Esophagus (tissue), 2 donors: Measurements from ENCODE around the gene PGAP3. TPM values are rescaled to one million over a fixed set of nuclear protein-coding genes. Genes with fewer than 3 reads are reported as not detected.
A peak's percentile ranks its signal among the peaks of the same experiment; 100 is the strongest.

Experiments
- H3K27ac ChIP-seq, 2 donors: one replicate each; pipeline ENCODE4 v1.5.1; 2013; ENCODE audit warnings: low read depth in 2 of 2, mild to moderate bottlenecking in 2 of 2, inconsistent platforms in 1 of 2, low read length in 1 of 2, moderate library complexity in 1 of 2
- H3K27me3 ChIP-seq, 2 donors: one replicate each; pipeline ENCODE4 v1.6.1; 2013; ENCODE audit warnings: low read length in 2 of 2, control low read depth in 1 of 2, mild to moderate bottlenecking in 1 of 2; ENCODE audit not compliant: insufficient read depth in 2 of 2, control insufficient read depth in 1 of 2
- H3K36me3 ChIP-seq, 2 donors: one replicate each; pipeline ENCODE4 v1.6.1; 2013; ENCODE audit warnings: low read length in 1 of 2; ENCODE audit not compliant: control insufficient read depth in 2 of 2, insufficient read depth in 2 of 2
- H3K4me1 ChIP-seq, 2 donors: one replicate each; pipeline ENCODE4 v1.6.1; 2013; ENCODE audit warnings: low read length in 1 of 2; ENCODE audit not compliant: control insufficient read depth in 2 of 2, insufficient read depth in 2 of 2
- H3K4me3 ChIP-seq, 2 donors: one replicate each; pipeline ENCODE4 v1.5.1; 2013; ENCODE audit warnings: low read length in 2 of 2, mild to moderate bottlenecking in 2 of 2, low read depth in 1 of 2, moderate library complexity in 1 of 2
- H3K9me3 ChIP-seq, 2 donors: one replicate each; pipeline ENCODE4 v1.6.1; 2013; ENCODE audit warnings: mild to moderate bottlenecking in 2 of 2, low read depth in 1 of 2, low read length in 1 of 2, moderate library complexity in 1 of 2; ENCODE audit not compliant: control insufficient read depth in 2 of 2, insufficient read depth in 1 of 2
- WGBS, 2 donors: extraction: QIAGEN DNeasy Blood & Tissue Kit; methylation state at CpG; one replicate each; pipeline ENCODE4 v1.1.7; 2013; 5-methylcytosine and 5-hydroxymethylcytosine counted together
- polyA plus RNA-seq, 2 donors: library from polyadenylated mRNA; stranded (reverse); fragments of 200-250 nt; gene quantifications; one replicate each; pipeline ENCODE4 v1.2.3, GENCODE V29; 2013
- donor health status: healthy with polysubstance abuse.
- donor health status: Bipolar disorder and iron deficiency.

The PGAP3 gene
- polyA plus RNA-seq, 2 donors, result 28.8 to 40.0 TPM

- no peaks in the 10 kb centered on the region for H3K27me3 ChIP-seq
- 34 to 40% methylated on average over 4 to 5 of the region's 5 CpGs for WGBS, 2 donors
- H3K27ac ChIP-seq, result no peak overlapping the region
Observed at GRCh38 chr17:39625198-39625785, 62.6 kb downstream of the PGAP3 start.

GRCh38 chr17:39624313-39624712 lies 63.5 kb downstream of the PGAP3 start:
- H3K9me3 ChIP-seq, result peaks cover 0 to 2% of the 10 kb centered on the region in 2 donors
- H3K27ac ChIP-seq, result no peak overlapping the region
- no peak overlapping the region for H3K4me3 ChIP-seq
- H3K4me1 ChIP-seq, result peaks cover 6 to 18% of the 10 kb centered on the region in 2 donors
- WGBS, 2 donors, result 73 to 77% methylated on average over 8 of the region's 8 CpGs
- no peaks in the 10 kb centered on the region for H3K36me3 ChIP-seq
- no peaks in the 10 kb centered on the region for H3K27me3 ChIP-seq

More at GRCh38 chr17:39625198-39625785, 62.6 kb downstream of the PGAP3 start:
- peaks cover 6 to 18% of the 10 kb centered on the region in 2 donors for H3K4me1 ChIP-seq
- no peaks in the 10 kb centered on the region for H3K9me3 ChIP-seq
- no peak overlapping the region for H3K4me3 ChIP-seq
- H3K36me3 ChIP-seq, result no peaks in the 10 kb centered on the region

GRCh38 chr17:39623356-39623950 lies 64.4 kb downstream of the PGAP3 start:
- no peaks in the 10 kb centered on the region for H3K27me3 ChIP-seq
- H3K4me1 ChIP-seq, result peaks cover 6 to 18% of the 10 kb centered on the region in 2 donors
- H3K36me3 ChIP-seq, result no peaks in the 10 kb centered on the region
- H3K4me3 ChIP-seq, result no peak overlapping the region
- no peak overlapping the region for H3K27ac ChIP-seq
- 2 to 3% methylated on average over 14 to 16 of the region's 16 CpGs for WGBS, 2 donors
- peaks cover 0 to 2% of the 10 kb centered on the region in 2 donors for H3K9me3 ChIP-seq

- Histone ChIP-seq H3K27ac (peak overlapping the region in 1 of 2 donors; percentile 26), H3K36me3 (no peaks in the 10 kb centered on the region), H3K9me3 (peaks cover 0 to 2% of the 10 kb centered on the region in 2 donors), H3K27me3 (no peaks in the 10 kb centered on the region), H3K4me3 (no peak overlapping the region), H3K4me1 (peaks cover 6 to 18% of the 10 kb centered on the region in 2 donors)
- WGBS, 2 donors, result 48 to 59% methylated on average over 16 of the region's 16 CpGs
Observed at GRCh38 chr17:39622380-39623006, 65.4 kb downstream of the PGAP3 start.

GRCh38 chr17:39621523-39622379 lies 66.1 kb downstream of the PGAP3 start:
- no peaks in the 10 kb centered on the region for H3K36me3 ChIP-seq
- WGBS, 2 donors, result 9 to 10% methylated on average over 26 of the region's 26 CpGs
- H3K9me3 ChIP-seq, result peaks cover 0 to 2% of the 10 kb centered on the region in 2 donors
- no peak overlapping the region for H3K4me3 ChIP-seq
- no peaks in the 10 kb centered on the region for H3K27me3 ChIP-seq
- H3K27ac ChIP-seq, result peak overlapping the region in 1 of 2 donors; percentile 26
- peaks cover 2 to 18% of the 10 kb centered on the region in 2 donors for H3K4me1 ChIP-seq

Other genes with a start within 250 kb of the PGAP3 start
- gene MED1, start 236.8 kb downstream of the PGAP3 start, polyA plus RNA-seq, result 1 to 10 TPM; 5.0 to 6.8 TPM
- 10 to 100 TPM in 1 of 2 donors, 1 to 10 TPM in 1; 9.4 to 12.9 TPM for gene CDK12, start 226.6 kb downstream of the PGAP3 start, polyA plus RNA-seq
- gene NEUROD2, start 80.1 kb downstream of the PGAP3 start, polyA plus RNA-seq, result under 1 TPM in 1 of 2 donors, not detected in 1; 0.02 TPM
- gene PPP1R1B, start 61.1 kb downstream of the PGAP3 start, polyA plus RNA-seq, result 1 to 10 TPM in 1 of 2 donors, under 1 TPM in 1; 0.43 to 1.2 TPM
- gene STARD3, start 50.9 kb downstream of the PGAP3 start, polyA plus RNA-seq, result 10 to 100 TPM; 44.6 to 44.9 TPM
- gene TCAP, start 22.7 kb downstream of the PGAP3 start, polyA plus RNA-seq, result under 1 TPM; 0.78 to 0.88 TPM
- 1 to 10 TPM; 1.8 to 2.2 TPM for gene PNMT, start 19.6 kb downstream of the PGAP3 start, polyA plus RNA-seq
- gene ERBB2, start 12.0 kb upstream of the PGAP3 start, polyA plus RNA-seq, result 10 to 100 TPM; 68.4 to 98.1 TPM
- gene MIEN1, start 42.5 kb upstream of the PGAP3 start, polyA plus RNA-seq, result 10 to 100 TPM; 57.5 to 98.6 TPM
- 10 to 100 TPM; 43.7 to 55.0 TPM for gene GRB7, start 49.9 kb upstream of the PGAP3 start, polyA plus RNA-seq
- gene IKZF3, start 176.3 kb upstream of the PGAP3 start, polyA plus RNA-seq, result under 1 TPM; 0.52 to 0.84 TPM
- gene ZPBP2, start 180.1 kb upstream of the PGAP3 start, polyA plus RNA-seq, result not detected
- gene GSDMB, start 230.6 kb upstream of the PGAP3 start, polyA plus RNA-seq, result 1 to 10 TPM; 3.1 to 7.7 TPM
- gene ORMDL3, start 239.5 kb upstream of the PGAP3 start, polyA plus RNA-seq, result 10 to 100 TPM; 21.8 to 23.0 TPM
- gene LRRC3C, start 239.7 kb upstream of the PGAP3 start, polyA plus RNA-seq, result not detected